ENCODE measurements around the gene APOL5. TPM values are rescaled to one million over a fixed set of nuclear protein-coding genes. Genes with fewer than 3 reads are reported as not detected.
"Not testable (repeated sequence)": the region's sequence is repeated elsewhere in the genome, so short reads cannot be mapped to it uniquely, and the experiment has no call there.

The APOL5 gene, protein sequence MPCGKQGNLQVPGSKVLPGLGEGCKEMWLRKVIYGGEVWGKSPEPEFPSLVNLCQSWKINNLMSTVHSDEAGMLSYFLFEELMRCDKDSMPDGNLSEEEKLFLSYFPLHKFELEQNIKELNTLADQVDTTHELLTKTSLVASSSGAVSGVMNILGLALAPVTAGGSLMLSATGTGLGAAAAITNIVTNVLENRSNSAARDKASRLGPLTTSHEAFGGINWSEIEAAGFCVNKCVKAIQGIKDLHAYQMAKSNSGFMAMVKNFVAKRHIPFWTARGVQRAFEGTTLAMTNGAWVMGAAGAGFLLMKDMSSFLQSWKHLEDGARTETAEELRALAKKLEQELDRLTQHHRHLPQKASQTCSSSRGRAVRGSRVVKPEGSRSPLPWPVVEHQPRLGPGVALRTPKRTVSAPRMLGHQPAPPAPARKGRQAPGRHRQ
- total RNA-seq (2014; rRNA removed; shearing (Covaris generic)): not detected in 2 replicates

DNA sequence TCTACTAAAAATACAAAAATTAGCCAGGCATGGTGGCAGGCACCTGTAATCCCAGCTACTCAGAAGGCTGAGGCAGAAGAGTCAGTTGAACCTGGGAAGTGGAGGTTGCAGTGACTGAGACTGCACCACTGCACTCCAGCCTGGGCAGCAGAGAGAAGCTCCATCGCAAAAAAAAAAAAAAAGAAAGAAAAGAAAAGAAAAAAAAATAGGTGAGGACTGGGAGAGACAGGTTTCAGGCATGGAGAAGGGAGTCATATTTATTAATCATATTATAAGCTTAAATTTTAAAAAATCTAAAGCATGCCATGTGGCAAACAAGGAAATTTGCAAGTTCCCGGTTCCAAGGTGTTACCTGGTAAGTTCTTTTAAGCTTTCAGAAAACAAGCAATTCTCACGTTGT, at the start of gene APOL5:
Gene APOL5 (plus strand): TSS at position 301 of the 400 bp plus-strand sequence. CDS start 0 bp downstream, at position 301.
- DNase-seq (ENCODE audit: low spot score): no peak

DNA sequence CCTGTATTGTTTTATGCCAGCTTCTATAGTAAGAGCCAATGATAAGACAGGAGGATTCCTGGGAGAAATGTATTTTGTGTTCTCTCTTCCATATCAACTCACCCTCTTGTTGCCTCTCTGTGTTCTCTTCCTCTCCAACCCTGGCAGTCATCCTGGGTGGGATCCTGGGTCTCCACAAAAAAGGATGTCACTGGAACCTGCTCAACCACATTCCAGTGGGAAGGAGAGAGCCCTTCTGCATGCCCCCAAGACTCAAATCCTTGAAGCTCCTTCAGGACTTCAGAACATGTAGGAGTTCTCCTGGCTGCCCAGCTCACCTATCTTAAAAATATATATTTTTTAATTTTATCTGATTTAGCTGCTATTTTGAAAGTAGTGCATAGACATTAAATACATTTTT, 43.3 kb upstream of the APOL5 start:
- no peak for DNase-seq (ENCODE audit: low spot score)

DNA sequence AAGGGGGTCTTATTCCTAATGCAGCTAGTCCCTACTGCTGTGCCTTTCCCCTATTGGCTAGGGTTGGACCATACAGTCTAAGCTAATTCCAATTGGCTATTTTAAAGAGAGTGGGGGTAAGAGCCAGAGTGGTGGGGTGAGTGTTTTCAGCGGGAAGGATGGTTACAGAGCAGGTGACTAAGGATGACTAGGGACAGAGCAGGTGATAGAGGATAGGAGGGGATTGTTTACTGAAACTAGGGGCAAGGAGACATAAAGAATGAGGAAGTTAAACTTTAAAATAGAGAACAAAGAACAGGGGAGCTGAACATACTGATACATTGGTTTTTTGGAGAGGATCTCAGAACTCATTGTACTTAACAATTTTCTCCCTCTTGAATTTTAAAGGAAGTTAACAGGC, 41.6 kb upstream of the APOL5 start:
- not testable (repeated sequence) for DNase-seq (ENCODE audit: low spot score)

DNA sequence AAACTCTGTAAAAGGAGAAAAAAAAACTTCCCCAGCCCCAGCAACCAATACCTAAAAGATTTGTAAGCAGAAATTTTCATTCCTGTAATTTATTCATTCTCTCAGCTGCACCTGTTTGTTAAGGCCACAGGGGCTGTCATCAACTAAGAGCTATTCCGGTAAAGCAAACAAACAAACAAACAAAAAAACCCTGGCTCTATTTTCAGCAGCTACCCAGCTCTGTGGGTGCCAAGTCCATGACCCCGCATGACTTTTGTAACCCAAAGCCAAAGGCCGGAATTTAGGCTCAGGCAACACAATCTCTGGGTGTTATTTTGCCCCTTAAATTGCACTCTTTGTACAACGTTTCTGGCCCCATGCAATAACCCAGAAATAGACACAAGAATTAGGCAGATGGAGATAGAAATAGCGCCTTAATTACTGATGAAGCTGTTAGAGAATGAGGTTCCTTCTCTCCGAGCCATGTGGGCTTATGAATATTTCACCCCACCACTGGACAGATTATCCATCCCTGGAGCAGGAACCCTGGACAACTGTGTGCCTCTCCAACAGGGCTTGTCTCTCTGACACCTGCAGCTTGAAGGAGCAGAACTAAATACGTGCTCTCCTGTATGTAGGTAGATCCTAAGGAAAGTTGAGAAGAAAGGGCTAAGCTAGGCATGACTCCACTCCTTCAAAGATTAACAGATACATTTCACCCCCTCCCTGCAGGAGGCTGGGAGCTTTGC, 40.0 kb upstream of the APOL5 start:
- no peak for DNase-seq (ENCODE audit: low spot score)

DNA sequence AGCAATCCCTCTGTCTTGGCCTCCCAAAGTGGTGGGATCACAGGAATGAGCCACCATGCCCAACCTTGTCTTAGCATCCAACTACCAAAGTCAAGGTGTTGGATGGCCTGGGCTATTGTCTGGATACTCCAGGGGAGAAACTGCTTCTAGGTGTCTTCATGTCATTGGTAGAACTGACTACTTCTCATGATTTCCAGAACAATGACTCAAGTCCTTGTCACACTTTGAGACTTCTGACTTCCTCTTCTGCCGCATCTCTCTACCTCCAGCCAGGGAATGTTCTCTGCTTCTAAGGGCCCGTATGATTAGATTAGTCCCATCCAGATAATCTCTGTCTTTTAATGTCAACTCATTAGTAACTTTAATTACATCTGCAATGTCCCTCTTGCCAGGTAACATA, 38.8 kb upstream of the APOL5 start:
- no peak for DNase-seq (ENCODE audit: low spot score)

DNA sequence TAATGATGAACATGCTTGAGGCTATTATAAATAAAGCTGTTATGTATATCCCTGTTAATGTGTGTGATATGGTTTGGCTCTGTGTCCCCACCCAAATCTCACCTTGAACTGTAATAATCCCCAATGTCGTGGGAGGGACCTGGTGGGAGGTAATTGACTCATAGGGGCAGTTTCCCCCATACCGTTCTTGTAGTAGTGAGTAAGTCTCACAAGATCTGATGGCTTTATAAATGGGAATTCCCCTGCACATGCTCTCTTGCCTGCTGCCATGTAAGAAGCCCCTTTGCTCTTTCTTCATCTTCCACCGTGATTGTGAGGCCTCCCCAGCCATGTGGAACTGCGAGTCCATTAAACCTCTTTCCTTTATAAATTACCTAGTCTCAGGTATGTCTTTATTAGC, 38.2 kb upstream of the APOL5 start:
- DNase-seq (ENCODE audit: low spot score): peak; percentile 26

DNA sequence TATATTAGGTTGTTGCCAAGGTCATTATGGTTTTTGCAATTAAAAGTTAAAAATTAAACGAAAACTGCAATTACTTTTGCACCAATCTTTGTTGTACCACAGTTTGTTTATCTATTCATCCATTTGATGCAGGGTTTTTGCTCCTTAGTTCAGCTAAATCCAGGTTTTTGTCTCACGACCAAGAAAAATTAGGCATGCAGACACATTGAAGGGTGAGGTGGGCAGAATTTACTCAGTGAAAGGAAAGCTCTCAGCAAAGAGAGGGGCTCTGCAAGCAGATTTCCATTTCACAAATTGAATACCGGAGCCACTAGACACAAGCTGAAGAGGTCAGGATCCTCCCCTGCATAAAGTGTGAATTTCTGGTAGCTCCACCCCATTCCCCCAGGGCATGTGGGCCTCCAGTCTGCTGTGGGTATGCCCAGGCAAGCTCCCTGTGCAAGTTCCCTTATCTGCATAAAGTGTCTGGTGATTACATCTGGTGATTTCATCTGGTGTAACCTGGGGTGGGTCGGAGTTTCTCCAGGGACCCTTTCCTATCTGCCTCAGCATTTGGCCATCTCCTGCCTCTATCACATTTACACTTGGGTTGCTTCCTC, 36.1 kb upstream of the APOL5 start:
- DNase-seq (ENCODE audit: low spot score): no peak

DNA sequence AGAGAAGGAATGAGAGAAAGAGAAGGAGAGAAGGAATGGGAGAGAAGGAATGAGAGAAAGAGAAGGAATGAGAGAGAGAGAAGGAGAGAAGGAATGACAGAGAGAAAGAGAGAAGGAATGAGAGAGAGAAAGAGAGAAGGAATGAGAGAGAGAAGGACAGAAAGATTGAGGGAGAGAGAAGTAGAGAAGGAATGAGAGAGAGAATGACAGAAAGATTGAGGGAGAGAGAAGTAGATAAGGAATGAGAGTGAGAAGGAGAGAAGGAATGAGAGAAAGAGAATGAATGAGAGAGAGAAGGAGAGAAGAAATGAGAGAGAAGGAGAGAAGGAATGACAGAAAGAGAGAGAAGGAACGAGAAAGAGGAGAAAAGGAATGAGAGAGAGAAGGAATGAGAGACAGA, 34.1 kb upstream of the APOL5 start:
- DNase-seq (ENCODE audit: low spot score): no peak

DNA sequence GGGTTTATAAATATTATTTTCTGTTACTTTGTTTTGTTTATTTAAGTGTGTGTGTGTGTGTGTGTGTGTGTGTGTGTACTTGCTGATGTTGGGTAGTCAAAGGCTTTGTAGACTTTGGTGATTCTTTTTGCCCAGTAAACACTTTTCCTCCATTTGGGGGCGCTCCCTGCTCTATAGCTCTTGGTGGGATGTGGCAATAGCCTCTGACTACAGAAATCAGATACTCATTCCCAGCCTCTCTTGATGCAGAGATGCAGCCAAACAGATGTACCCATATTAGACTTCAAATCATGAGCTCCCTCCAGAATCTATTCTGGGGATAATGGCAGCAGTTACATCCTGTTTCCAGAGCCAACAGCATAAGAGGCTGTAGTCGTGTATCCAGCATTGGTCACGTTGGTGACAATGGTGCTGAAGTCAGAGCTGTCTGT, 33.4 kb upstream of the APOL5 start:
- no peak for DNase-seq (ENCODE audit: low spot score)

DNA sequence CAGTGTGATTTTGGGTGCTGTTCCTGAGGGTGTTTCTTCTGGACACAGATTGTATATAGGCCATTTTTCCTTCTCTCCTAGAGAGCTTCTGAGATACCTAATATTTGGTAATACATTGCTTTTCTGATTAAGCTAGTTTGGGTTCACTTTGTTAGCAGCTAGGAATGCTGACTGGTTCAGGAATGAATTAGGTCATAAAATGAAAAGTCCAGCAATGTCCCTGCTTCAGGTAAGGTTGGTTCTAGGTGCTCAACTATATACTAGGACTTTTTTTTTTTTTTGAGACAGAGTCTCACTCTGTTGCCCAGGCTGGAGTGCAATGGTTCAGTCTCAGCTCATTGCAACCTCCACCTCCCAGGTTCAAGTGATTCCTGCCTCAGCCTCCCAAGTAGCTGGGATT, 32.9 kb upstream of the APOL5 start:
- no peak for DNase-seq (ENCODE audit: low spot score)

DNA sequence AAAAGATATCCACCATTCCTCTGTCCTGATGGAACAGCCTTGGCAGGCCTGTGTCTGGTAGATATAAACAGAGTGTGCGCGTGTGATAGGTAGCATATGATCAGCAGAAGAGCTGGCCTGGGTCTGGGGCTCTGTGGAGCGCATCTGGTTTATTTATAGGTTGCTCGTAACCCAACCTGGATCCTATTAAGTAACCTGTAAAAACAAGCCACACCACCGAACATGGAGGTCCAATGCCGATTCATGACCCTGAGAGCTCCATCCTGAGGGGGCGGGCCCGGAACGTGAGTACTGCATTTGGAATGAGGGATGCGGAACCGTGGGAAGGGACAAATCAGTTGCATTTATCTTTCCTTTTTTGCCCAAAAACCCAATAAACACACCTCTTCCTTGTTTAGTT, 31.9 kb upstream of the APOL5 start:
- no peak for DNase-seq (ENCODE audit: low spot score)

DNA sequence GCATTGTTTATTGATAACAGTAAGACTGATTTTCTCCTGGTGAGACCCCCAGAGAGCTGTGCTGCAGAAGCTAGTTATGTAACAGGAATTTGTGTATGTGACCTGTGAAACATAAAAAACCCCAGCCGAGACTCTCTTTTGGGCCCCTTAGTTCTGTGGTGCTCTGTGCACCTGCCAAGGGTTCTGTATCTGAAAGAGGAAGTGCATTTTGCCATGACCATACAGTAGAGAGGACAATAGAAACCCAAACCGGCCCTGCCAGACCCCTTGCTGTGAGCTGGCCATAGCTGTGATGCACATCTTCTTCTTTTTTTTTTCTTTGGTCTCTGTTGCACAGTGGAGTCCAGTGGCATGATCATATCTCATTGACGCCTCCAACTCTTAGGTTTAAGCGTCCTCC, 31.4 kb upstream of the APOL5 start:
- DNase-seq (ENCODE audit: low spot score): no peak

DNA sequence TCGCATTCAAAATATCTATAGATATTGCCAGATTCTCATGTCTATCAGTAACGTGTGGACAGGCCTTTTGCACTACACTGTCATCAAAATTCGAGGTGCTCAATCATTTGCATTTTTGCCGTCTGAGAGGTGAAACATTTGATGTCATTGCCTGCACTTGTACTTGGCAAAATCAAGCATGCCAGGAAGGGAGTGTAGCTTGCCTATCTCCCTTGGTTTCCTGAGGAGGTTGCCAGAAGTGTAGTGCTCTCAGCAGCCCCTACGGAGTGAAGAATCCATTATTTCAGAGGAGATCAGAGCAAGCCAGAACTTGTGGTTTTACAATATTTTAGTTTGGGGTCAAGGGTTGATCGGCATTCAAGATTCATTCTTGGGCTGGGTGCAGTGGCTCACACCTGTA, 30.2 kb upstream of the APOL5 start:
- no peak for DNase-seq (ENCODE audit: low spot score)

DNA sequence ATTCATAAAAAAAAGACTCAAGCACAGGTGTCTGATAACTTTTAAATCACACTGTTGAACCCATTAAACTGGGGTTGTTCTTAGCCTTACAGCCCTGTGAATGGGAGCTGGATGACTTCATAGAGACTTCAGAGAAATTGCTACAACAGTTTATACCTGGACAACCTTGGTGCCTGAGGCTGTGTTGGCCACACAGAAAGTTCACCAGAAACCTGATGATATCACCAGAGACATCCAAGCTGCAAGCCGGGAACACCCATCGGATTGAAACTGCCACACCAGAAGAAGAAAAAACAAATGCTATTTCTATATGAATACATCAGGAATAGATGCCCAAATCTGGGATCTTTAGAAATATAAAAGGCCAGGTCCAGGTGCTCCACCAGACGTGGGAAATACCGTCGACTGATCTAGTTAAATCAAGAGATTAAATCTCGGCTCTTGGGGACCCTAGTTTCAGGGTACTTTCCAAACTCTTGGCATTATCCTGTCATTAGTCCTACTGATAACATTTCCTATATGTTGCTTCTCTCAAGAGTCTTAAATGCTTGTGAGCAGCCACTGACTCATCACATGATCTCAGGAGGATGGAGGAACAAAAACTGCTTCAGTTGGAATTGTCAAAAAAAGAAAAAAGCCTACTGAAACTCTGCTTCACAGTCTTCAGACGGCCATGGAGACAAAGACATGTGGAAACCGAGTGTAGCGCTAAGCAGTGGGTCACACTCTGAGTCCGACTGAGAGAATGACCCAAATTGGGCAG, 28.6 kb upstream of the APOL5 start:
- no peak for DNase-seq (ENCODE audit: low spot score)

DNA sequence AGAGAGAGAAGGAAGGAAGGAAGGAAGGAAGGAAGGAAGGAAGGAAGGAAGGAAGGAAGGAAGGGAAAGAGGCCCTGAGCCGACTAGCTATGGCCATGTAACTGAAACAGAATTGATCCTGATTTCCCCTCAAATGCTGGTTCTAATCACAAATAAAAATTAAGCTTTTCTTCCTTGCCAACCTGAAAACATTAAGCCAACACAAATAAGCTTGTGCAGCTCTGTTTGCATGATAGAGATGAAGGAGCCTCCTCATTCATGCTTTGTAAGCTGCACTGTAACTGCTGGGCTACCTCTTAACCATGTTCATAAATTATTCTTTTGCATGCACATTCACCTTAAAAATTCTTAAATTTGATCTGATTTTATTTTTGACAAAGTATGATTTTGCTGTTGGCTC, 27.7 kb upstream of the APOL5 start:
- DNase-seq (ENCODE audit: low spot score): no peak

DNA sequence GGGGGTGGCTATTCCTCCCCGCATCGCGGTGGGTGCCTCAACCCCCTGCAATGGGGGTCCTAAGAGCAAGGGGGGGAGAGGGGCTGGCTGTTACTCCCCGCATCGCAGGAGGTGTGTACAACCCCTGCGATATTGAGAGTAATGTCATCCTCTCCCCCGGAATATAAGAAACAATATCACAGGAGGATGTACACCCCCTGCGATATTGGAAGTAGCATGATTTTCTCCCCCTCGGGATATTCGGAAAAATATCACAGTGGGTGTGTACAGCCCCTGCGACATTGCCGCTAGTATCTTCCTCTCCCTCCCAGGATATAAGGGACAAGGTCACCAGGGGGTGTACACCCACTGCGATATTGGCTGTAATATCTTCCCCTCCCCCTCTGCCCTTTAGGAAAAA, 22.5 kb upstream of the APOL5 start:
- no peak for DNase-seq (ENCODE audit: low spot score)

DNA sequence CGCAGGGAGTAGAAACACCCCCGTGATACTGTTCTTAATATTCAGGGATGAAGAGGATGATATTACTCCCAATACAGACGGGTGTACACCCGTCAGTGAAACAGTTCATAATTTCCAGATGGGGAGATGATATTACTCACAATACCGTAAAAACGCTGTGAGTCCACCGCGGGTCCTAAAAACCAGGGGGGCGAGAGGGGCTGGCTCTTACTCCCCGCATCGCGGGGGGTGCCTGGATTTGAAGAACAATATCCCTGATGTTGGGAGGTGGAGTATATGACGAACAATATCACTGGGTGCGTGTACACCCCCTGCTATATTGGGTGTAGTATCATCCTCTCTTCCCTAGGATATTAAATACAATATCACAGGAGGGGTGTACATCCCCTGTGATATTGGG, 20.5 kb upstream of the APOL5 start:
- DNase-seq (ENCODE audit: low spot score): no peak

DNA sequence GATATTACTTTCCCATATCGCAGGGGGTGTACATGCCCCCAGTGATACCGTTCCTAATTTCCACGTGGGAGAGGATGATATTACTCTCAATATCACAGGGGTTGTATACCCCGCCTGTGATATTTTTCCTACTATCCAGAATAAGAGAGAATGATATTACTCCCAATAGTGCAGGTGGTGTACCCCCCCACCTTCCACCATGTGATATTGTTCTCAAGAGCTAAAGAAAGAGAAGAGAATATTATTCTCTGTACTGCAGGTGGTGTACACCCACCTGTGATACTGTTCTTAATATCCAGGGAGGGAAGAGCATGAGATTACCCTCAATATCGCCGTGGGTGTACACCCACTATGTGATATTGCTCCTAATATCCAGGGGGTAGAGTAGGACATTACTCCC, 17.8 kb upstream of the APOL5 start:
- DNase-seq (ENCODE audit: low spot score): not testable (repeated sequence)

DNA sequence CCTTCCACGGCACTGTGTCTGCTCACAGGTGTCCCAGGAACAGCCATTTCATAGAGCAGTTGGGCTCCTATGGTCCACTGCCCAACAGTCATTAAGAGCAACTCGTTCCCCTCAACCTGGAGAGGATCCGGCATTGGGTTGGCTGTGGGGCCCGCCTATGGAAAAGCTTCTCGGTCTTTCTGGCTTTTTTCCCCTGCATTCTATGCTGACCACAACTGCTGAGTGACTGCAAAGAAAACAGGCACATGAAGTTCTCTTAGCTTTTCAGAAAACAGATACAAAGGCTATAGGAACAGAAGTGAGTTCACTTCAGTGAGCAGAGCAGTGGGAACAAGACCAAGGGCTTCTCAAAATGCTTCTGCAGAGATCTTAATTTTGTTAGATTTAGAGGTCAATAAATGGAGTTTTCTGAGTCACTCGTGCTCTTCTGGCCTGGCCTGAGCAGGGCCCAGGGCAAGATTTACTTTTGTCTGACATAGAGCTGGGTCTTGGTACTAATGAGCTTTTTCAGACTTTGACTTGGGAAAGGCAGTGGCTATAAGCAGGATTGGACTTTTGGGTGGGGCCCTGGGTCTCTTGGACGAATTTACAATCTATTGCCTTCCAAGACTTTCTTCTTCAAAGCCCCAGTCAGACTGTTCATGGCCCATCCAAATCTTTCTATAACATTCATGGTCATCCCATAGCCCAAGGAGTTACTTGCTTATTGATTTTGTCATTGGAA, 13.6 kb upstream of the APOL5 start:
- no peak for DNase-seq (ENCODE audit: low spot score)

DNA sequence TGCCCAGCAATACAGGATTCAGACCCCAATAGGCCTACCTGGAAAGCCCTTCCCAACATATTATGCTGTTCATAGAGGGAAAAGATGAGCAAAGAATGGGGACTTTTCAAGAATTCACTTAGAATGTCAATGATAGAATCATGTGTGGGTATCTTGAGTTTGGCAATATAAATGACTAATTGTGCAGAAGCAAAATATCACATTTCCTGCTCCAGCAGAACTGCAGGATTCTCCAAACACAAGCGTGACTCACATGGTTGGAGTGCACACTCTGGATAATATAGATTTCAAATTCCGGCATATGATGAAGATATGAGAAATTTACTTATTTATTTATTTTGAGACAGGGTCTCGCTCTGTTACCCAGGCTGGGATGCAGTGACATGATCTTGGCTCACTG, 12.5 kb upstream of the APOL5 start:
- peak; percentile 22 for DNase-seq (ENCODE audit: low spot score)

DNA sequence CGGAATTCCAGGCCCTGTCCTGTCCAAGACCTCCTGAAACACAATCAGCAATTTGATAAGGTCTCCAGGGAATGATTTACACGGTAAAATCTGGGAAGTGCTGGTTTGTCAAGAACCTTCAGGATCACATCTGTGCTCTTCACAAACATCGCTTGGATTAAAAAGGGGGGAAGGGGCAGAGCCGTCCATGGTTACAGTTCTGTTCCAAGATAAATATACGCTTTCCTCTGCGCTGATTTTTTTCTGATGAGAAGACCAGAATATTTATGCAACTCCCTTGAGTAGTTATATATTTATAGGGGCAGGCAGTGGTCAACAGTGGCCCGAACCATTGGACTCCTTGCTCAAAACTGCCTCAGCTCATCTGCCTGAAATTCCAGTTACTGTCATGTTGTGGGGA, 9.2 kb upstream of the APOL5 start:
- DNase-seq (ENCODE audit: low spot score): no peak

Data from A172 (cell line).